RWPE2 (cell line): Measurements from ENCODE around the gene MOBP.

Experiments
- ATAC-seq: fragments of 200-7000 bp; cut with Tn5 transposase; 3 replicates; pipeline ENCODE4 v1.9.1; 2021; ENCODE audit warnings: low read depth
- DNase-seq: peaks from one replicate; pipeline ENCODE4 v3.0.0-alpha.2; 2020; ENCODE audit warnings: low spot score
- H3K27ac ChIP-seq: fragments of 450-650 bp; 2 replicates; pipeline ENCODE4 v1.5.1; 2017; ENCODE audit warnings: mild to moderate bottlenecking; ENCODE audit not compliant: poor library complexity, severe bottlenecking
- H3K27me3 ChIP-seq: fragments of 250-450 bp; sonication (Bioruptor Pico); 2 replicates; pipeline ENCODE4 v1.5.1; 2021; ENCODE audit warnings: mild to moderate bottlenecking, moderate library complexity; ENCODE audit not compliant: insufficient read depth, poor library complexity, severe bottlenecking
- H3K36me3 ChIP-seq: fragments of 250-450 bp; sonication (Bioruptor Pico); 2 replicates; pipeline ENCODE4 v1.5.1; 2020; ENCODE audit warnings: low read depth, mild to moderate bottlenecking, moderate library complexity
- H3K4me1 ChIP-seq: fragments of 250-450 bp; sonication (Bioruptor Pico); 2 replicates; pipeline ENCODE4 v1.5.1; 2021; ENCODE audit warnings: mild to moderate bottlenecking, moderate library complexity; ENCODE audit not compliant: insufficient read depth, poor library complexity, severe bottlenecking
- H3K4me3 ChIP-seq: fragments of 250-450 bp; sonication (Bioruptor Pico); 2 replicates; pipeline ENCODE4 v1.5.1; 2021; ENCODE audit warnings: mild to moderate bottlenecking, moderate library complexity; ENCODE audit not compliant: severe bottlenecking
- H3K9me3 ChIP-seq: fragments of 250-450 bp; sonication (Bioruptor Pico); 2 replicates; pipeline ENCODE4 v1.5.1; 2021; ENCODE audit warnings: mild to moderate bottlenecking, moderate library complexity; ENCODE audit not compliant: severe bottlenecking
- TF ChIP-seq, protein P1 (sequence below): fragments of 450-650 bp; IDR thresholded peaks from one replicate; pipeline ENCODE4 v1.5.1; 2017; ENCODE audit warnings: mild to moderate bottlenecking, moderate library complexity; ENCODE audit not compliant: poor library complexity, severe bottlenecking

The MOBP gene

DNA sequence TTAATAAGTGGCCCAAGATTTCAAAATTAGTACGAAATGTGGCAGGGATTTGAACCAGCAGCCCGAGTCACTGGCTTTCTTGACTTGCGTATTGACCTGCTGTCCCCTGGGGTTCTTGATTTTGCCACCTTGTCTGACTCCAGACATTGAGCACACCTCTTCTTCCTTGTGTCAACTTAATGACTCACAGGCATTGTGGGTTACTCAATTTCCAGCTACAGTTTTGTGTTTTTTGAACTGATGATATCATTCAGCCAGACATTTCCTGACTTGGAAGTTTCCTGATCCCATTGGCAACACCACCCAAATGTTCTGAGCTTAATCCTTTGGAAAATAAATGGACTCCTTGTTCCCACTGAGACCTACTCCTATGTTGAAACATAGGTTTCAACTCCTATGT, 64.2 kb downstream of the MOBP start:
- Histone ChIP-seq H3K4me3 (no peak overlapping the region), H3K9me3 (no peaks in the 10 kb centered on the region), H3K27ac (peak overlapping the region; percentile 72), H3K36me3 (no peaks in the 10 kb centered on the region), H3K27me3 (no peaks in the 10 kb centered on the region), H3K4me1 (peaks cover 22% of the 10 kb centered on the region)
- DNase-seq (no peak), ATAC-seq (peak; percentile 97)
- TF ChIP-seq, protein P1, sequence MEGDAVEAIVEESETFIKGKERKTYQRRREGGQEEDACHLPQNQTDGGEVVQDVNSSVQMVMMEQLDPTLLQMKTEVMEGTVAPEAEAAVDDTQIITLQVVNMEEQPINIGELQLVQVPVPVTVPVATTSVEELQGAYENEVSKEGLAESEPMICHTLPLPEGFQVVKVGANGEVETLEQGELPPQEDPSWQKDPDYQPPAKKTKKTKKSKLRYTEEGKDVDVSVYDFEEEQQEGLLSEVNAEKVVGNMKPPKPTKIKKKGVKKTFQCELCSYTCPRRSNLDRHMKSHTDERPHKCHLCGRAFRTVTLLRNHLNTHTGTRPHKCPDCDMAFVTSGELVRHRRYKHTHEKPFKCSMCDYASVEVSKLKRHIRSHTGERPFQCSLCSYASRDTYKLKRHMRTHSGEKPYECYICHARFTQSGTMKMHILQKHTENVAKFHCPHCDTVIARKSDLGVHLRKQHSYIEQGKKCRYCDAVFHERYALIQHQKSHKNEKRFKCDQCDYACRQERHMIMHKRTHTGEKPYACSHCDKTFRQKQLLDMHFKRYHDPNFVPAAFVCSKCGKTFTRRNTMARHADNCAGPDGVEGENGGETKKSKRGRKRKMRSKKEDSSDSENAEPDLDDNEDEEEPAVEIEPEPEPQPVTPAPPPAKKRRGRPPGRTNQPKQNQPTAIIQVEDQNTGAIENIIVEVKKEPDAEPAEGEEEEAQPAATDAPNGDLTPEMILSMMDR = no peak

DNA sequence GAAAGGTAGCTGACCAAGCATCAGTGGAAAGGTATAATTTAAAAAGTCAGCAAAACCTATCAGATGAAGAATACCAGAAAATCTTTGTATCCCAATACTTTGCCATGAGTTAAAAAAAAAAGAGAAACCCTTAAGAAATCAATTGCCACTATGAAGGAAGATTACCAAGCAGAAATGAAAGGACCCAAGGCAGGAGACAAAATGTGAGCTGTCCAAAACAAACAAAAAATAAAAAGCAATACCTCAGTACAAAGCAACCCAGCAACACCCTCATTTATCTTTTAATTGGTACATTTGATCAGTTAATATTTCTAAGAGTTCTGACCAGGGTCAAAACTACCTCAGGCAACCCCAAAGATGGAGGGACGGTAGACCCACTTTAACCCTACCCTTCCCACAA, 65.3 kb downstream of the MOBP start:
- DNase-seq (no peak), ATAC-seq (no peak)
- no peaks in the 10 kb centered on the region for H3K36me3 ChIP-seq
- H3K4me1 ChIP-seq = peaks cover 22% of the 10 kb centered on the region
- no peak overlapping the region for H3K4me3 ChIP-seq
- TF ChIP-seq, protein P1 = no peak
- H3K9me3 ChIP-seq = no peaks in the 10 kb centered on the region
- peak overlapping the region; percentile 72 for H3K27ac ChIP-seq
- no peaks in the 10 kb centered on the region for H3K27me3 ChIP-seq

DNA sequence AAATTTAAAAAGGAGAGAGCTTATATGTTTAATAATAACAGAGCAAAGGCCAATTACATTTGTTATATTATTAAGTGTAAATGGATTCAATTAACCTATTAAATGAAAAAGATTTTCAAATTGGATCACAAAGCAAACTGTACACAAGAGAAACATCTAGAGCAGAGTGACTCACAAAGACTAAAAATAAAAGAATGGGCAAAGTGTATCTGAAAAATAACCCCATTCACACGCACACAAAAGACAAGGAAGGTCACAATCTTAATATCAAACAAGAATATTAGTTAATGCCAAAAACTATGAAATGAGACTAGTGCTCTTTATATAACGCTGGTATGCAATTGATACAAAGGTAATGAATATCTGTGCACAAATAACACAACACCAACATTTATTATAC, 65.7 kb downstream of the MOBP start:
- ATAC-seq = no peak

DNA sequence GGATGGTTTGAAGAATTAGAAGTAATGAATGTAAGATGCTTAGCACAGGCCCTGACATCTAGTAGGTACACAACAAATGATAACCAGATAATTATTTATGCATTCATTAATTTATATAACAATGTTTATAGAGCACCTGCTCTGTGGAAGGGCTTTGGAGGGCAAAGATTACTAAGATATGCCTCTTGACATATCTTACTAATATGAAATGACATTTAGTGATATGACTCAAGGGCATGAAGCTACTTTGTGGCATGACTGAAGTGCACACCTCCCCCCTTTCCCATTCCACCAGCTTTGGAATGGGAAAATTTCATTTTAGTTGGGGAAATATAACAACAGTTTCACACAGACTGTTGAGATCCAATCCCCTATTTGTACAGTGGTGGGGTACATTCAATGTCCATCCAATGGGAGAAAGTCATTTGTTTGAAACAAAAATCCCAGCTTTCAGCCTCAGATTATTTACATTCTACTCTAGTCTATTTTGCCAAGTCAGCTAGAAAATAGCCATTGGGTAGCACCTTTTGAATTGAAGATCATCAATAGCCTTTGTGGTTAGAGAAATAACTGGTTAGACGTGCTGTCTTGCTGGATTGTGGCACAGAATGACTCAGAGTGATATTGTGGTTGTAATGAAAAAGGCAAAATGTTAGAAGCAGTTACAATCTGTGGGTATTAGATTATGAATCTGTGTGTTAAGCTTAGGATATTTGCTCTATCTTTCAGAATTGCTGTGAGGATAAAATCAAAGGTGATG, 72.9 kb downstream of the MOBP start:
- Histone ChIP-seq H3K36me3 (no peaks in the 10 kb centered on the region), H3K27ac (no peak overlapping the region), H3K27me3 (no peaks in the 10 kb centered on the region), H3K9me3 (no peaks in the 10 kb centered on the region), H3K4me1 (no peaks in the 10 kb centered on the region), H3K4me3 (no peak overlapping the region)
- ATAC-seq = no peak
- DNase-seq = no peak
- TF ChIP-seq, protein P1 = no peak

More for the DNA sequence above, 65.7 kb downstream of the MOBP start:
- Histone ChIP-seq H3K27me3 (no peaks in the 10 kb centered on the region), H3K27ac (peak overlapping the region; percentile 72), H3K4me1 (peaks cover 22% of the 10 kb centered on the region), H3K9me3 (no peaks in the 10 kb centered on the region), H3K36me3 (no peaks in the 10 kb centered on the region), H3K4me3 (no peak overlapping the region)
- TF ChIP-seq, protein P1 = no peak
- no peak for DNase-seq

DNA sequence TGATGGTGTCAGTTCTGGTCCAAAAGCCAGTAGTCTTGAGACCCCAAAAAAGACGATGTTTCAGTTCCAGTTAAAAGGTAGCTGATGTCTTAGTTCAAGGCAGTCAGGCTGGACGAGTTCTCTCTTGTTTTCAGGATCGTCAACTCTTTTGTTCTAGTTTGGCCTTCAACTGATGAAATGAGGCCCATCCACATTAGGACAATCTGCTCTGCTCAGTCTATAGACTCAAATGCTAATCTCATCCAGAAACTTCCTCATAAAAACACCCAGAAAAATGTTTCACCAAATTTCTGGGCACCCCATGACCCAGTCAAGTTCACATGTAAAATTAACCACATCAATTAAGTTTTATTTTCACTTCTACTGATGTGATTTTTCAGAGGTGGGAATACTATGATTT, 74.0 kb downstream of the MOBP start:
- TF ChIP-seq, protein P1 = no peak
- no peaks in the 10 kb centered on the region for H3K4me1 ChIP-seq
- ATAC-seq (no peak), DNase-seq (no peak)
- no peaks in the 10 kb centered on the region for H3K9me3 ChIP-seq
- no peaks in the 10 kb centered on the region for H3K27me3 ChIP-seq
- H3K27ac ChIP-seq = no peak overlapping the region
- H3K36me3 ChIP-seq = no peaks in the 10 kb centered on the region
- H3K4me3 ChIP-seq = no peak overlapping the region
